Measurements from ENCODE around the gene TTC34.
"Not testable (repeated sequence)": the region's sequence is repeated elsewhere in the genome, so short reads cannot be mapped to it uniquely, and the experiment has no call there.

Gene TTC34

GRCh38 chr1:2754597-2754996, 46.9 kb downstream of the TTC34 start:
- DNase-seq = not testable (repeated sequence)

DNA sequence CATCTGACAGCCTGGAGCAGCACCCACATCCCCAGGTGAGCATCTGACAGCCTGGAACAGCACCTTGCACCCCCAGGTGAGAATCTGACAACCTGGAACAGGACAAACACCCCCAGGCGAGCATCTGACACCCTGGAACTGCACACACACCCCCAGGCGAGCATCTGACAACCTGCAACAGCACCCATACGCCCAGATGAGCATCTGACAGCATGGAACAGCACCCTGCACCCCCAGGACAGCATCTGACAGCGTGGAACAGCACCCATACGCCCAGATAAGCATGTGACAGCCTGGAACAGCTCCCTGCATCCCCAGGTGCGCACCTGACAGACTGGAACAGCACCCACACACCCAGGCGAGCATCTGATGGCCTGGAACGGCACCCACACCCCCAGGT, 49.0 kb downstream of the TTC34 start:
- not testable (repeated sequence) for DNase-seq

GRCh38 chr1:2751866-2752265, 49.6 kb downstream of the TTC34 start:
- DNase-seq = not testable (repeated sequence)

- DNase-seq = not testable (repeated sequence)
Measured at GRCh38 chr1:2750766-2751730, 50.4 kb downstream of the TTC34 start.

DNA sequence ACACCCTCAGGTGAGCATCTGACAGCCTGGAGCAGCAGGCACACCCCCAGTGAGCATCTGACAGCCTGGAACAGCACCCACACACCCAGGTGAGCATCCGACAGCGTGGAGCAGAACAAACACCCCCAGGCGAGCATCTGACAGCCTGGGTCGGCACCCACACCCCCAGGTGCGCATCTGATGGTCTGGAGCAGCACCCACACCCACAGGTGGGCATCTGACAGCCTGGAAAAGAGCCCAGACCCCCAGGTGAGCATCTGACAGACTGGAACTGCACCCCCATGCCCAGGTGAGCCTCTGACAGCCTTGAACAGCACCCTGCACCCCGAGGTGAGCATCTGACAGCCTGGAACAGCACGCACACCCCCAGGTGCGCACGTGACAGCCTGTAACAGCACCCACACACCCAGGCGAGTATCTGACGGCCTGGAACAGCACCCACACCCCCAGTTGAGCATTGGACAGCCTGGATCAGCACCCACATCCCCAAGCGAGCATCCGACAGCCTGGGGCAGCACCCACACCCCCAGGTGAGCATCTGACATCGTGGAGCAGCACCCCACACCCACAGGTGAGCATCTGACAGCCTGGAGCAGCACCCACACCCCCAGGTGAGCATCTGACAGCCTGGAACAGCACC, 51.3 kb downstream of the TTC34 start:
- DNase-seq = not testable (repeated sequence)

DNA sequence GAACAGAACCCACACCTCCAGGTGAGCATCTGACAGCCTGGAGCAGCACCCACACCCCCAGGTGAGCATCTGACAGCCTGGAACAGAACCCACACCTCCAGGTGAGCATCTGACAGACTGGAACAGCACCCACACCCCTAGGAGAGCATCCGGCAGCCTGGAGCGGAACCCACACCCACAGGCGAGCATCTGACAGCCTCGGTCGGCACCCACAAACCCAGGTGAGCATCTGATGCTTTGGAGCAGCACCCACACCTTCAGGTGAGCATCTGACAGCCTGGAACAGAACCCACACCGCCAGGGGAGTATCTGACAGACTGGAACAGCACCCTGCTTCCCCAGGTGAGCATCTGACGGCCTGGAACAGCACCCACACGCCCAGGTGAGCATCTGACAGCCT, 52.9 kb downstream of the TTC34 start:
- not testable (repeated sequence) for DNase-seq

DNA sequence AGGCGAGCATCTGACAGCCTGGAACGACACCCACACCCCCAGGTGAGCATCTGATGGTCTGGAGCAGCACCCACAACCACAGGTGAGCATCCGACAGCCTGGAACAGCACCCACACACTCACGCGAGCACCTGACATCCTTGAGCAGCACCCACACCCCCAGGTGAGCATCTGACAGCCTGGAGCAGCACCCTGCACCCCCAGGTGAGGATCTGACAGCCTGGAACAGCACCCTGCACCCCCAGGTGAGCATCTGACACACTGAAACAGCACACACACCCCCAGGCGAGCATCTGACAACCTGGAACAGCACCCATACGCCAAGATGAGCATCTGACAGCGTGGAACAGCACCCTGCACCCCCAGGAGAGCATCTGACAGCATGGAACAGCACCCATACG, 106.7 kb downstream of the TTC34 start:
- not testable (repeated sequence) for DNase-seq

DNA sequence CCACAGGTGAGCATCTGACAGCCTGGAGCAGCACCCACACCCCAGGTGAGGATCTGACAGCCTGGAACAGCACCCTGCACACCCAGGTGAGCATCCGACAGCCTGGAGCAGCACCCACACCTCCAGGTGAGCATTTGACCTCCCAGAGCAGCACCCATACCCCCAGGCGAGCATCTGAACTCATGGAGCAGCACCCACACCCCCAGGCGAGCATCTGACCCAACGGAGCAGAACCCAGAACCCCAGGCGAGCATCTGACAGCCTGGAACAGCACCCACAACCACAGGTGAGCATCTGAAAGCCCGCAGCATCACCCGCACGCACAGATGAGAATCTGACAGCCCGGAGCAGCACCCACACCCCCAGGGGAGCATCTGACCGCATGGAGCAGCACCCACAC, 111.3 kb downstream of the TTC34 start:
- peak in 1 of 2 experiments; percentile 35 for DNase-seq

DNA sequence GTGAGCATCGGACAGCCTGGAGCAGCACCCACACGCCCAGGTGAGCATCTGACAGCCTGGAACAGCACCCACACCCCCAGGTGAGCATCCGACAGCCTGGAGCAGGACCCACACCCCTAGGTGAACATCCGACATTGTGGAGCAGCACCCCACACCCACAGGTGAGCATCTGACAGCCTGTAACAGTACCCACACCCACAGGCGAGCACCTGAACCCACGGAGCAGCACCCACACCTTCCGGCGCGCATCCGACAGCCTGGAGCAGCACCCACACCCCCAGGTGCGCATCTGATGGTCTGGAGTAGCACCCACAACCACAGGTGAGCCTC, 113.2 kb downstream of the TTC34 start:
- DNase-seq = not testable (repeated sequence)

DNA sequence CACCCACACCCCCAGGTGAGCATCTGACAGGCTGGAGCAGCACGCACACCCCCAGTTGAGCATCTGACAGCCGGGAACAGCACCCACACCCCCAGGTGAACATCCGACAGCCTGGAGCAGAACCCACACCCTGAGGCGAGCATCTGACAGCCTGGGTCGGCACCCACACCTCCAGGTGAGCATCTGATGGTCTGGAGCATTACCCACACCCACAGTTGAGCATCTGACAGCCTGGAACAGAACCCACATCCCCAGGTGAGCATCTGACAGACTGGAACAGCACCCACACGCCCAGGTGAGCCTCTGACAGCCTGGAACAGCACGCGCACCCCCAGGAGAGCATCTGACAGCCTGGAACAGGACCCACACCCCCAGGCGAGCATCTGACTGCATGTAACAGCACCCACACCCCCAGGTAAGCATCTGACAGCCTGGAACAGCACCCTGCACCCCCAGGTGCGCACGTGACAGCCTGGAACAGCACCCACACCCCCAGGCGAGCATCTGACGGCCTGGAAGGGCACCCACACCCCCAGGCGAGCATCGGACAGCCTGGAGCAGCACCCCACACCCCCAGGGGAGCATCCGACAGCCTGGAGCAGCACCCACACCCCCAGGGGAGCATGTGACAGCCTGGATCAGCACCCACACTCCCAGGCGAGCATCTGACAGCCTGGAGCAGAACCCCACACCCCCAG, 113.7 kb downstream of the TTC34 start:
- DNase-seq = not testable (repeated sequence)

DNA sequence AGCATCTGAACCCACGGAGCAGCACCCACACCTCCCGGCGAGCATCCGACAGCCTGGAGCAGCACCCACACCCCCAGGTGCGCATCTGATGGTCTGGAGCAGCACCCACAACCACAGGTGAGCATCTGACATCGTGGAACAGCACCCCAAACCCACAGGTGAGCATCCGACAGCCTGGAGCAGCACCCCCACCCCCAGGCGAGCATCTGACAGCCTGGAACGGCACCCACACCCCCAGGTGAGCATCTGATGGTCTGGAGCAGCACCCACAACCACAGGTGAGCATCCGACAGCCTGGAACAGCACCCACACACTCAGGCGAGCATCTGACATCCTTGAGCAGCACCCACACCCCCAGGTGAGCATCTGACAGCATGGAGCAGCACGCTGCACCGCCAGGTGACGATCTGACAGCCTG, 114.3 kb downstream of the TTC34 start:
- not testable (repeated sequence) for DNase-seq

- DNase-seq = not testable (repeated sequence)
Measured at GRCh38 chr1:2686091-2686863, 115.2 kb downstream of the TTC34 start.

DNA sequence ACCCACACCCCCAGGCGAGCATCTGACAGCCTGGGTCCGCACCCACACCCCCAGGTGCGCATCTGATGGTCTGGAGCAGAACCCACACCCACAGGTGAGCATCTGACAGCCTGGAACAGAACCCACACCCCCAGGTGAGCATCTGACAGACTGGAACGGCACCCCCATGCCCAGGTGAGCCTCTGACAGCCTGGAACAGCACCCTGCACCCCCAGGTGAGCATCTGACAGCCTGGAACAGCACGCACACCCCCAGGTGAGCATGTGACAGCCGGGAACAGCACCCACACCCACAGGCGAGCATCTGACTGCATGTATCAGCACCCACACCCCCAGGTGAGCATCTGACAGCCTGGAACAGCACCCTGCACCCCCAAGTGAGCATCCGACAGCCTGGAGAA, 115.8 kb downstream of the TTC34 start:
- DNase-seq = not testable (repeated sequence)

DNA sequence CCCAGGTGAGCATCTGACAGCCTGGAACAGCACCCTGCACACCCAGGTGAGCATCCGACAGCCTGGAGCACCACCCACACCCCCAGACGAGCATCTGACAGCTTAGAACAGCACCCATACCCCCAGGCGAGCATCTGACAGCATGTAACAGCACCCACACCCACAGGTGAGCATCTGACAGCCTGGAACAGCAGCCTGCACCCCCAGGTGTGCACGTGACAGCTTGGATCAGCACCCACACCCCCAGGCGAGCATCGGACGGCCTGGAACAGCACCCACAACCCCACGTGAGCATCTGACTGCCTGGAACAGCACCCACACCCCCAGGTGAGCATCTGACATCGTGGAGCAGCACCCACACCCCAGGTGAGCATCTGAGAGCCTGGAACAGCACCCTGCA, 116.6 kb downstream of the TTC34 start:
- DNase-seq = not testable (repeated sequence)

GRCh38 chr1:2684000-2684399, 117.5 kb downstream of the TTC34 start:
- peak in 1 of 2 experiments; percentile 30 for DNase-seq

- DNase-seq = not testable (repeated sequence)
Measured at GRCh38 chr1:2683321-2683741, 118.2 kb downstream of the TTC34 start.

DNA sequence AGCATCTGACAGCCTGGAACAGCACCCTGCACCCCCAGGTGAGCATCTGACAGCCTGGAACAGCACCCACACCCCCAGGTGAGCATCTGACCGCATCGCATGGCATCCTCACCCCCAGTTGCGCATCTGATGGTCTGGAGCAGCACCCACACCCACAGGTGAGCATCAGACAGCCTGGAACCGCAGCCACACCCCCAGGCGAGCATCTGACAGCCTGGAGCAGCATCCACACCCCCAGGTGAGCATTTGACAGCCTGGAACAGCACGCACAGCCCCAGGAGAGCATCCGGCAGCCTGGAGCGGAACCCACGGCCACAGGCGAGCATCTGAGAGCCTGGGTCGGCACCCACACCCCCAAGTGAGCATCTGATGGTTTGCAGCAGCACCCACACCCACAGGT, 118.6 kb downstream of the TTC34 start:
- not testable (repeated sequence) for DNase-seq

GRCh38 chr1:2676726-2677125, 124.8 kb downstream of the TTC34 start:
- DNase-seq = not testable (repeated sequence)

- not testable (repeated sequence) for DNase-seq
Measured at GRCh38 chr1:2671656-2672055, 129.8 kb downstream of the TTC34 start.

DNA sequence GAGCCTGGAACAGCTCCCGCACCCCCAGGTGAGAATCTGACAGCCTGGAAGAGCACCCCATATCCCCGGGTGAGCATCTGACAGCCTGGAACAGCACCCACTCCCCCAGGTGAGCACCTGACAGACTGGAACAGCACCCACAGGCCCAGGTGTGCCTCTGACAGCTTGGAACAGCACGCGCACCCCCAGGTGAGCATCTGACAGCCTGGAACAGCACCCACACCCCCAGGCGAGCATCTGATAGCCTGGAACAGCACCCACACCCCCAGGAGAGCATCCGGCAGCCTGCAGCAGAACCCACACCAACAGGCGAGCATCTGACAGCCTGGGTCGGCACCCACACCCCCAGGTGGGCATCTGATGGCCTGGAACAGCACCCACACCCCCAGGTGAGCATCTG, 141.7 kb downstream of the TTC34 start:
- DNase-seq = peak in 1 of 2 experiments; percentile 9

DNA sequence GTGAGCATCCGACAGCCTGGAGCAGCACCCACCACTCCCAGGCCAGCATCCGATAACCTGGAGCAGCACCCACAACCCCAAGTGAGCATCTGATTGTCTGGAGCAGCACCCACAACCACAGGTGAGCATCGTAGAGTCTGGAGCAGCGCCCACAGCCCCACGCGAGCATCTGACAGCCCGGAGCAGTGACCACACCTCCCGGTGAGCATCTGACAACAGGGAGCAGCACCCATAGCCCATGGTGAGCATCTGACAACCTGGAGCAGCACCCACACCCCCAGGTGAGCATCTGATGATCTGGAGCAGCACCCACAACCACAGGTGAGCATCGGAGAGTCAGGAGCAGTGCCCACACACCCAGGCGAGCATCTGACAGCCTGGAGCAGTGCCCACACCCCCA, 143.6 kb downstream of the TTC34 start:
- DNase-seq = not testable (repeated sequence)

DNA sequence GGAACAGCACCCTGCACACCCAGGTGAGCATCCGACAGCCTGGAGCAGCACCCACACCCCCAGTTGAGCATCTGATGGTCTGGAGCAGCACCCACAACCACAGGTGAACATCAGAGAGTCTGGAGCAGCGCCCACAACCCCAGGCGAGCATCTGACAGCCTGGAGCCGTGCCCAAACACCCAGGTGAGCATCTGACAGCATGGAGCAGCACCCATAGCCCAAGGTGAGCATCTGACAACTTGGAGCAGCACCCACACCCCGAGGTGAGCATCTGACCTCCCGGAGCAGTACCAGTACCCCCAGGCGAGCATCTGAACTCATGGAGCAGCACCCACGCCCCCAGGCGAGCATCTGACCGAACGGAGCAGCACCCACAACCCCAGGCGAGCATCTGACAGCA, 144.4 kb downstream of the TTC34 start:
- DNase-seq = not testable (repeated sequence)

Measured in activated T-cell treated with anti-CD3 and anti-CD28 coated beads, Interleukin-2, amount 50 U/mL, for 48 hours (primary cell).